Esophagus squamous epithelium (tissue), 4 donors: ENCODE results near the gene GLRA3.

Experiments
- CTCF ChIP-seq, 6 experiments: fragments of 450-650 bp in 4 of 6; fragments of 200-600 bp in 2 of 6; sonication (generic) in 2 of 6; IDR thresholded peaks; one replicate each; pipeline ENCODE4 v1.5.1; 2016 to 2019; ENCODE audit warnings: antibody characterized with exemption in 6 of 6, mild to moderate bottlenecking in 4 of 6, moderate library complexity in 4 of 6
- POLR2A ChIP-seq, 4 donors: fragments of 450-650 bp; IDR thresholded peaks; one replicate each; pipeline ENCODE4 v1.6.1; 2017; ENCODE audit warnings: antibody characterized with exemption in 4 of 4, mild to moderate bottlenecking in 4 of 4, moderate library complexity in 3 of 4

- no peak for TF ChIP-seq CTCF (IDR thresholded peaks at IDR 0.05)
- no peak for TF ChIP-seq POLR2A (IDR thresholded peaks at IDR 0.05)
Measured at GRCh38 chr4:174874898-174875297, 45.9 kb upstream of the GLRA3 start.
